Upper lobe of right lung (tissue), 1 donor: ENCODE data around the gene TMEM63B. TPM values are rescaled to one million over a fixed set of nuclear protein-coding genes. Genes with fewer than 3 reads are reported as not detected.

Experiments
- ATAC-seq: fragments of 200-7000 bp; cut with Tn5 transposase; one replicate; pipeline ENCODE4 v1.9.1; 2020; ENCODE audit warnings: mild to moderate bottlenecking, moderate library complexity
- DNase-seq: peaks from one replicate; pipeline ENCODE4 v3.0.0-alpha.2; 2020
- H3K27ac ChIP-seq: fragments of 200-600 bp; one replicate; pipeline ENCODE4 v1.8.0; 2022
- H3K27me3 ChIP-seq: fragments of 200-600 bp; one replicate; pipeline ENCODE4 v1.8.0; 2022; ENCODE audit warnings: mild to moderate bottlenecking
- H3K36me3 ChIP-seq: fragments of 200-600 bp; one replicate; pipeline ENCODE4 v1.8.0; 2022
- H3K4me1 ChIP-seq: fragments of 200-600 bp; one replicate; pipeline ENCODE4 v1.8.0; 2022
- H3K4me3 ChIP-seq: fragments of 200-600 bp; one replicate; pipeline ENCODE4 v1.8.0; 2022; ENCODE audit warnings: mild to moderate bottlenecking
- H3K9me3 ChIP-seq: fragments of 200-600 bp; one replicate; pipeline ENCODE4 v1.8.0; 2022
- intact Hi-C: fragments of 100-400 bp; cut with DNase I; formaldehyde crosslinking; loops from one replicate; pipeline ENCODE4 v1.11.0; 2022
- total RNA-seq: library from RNA; stranded (reverse); fragmentation: NEBNext Ultra II Directional; extraction: Animal tissue kit (Norgen Biotek cat#: 25700); gene quantifications from one replicate; pipeline ENCODE4 v1.2.1, GENCODE V29; 2021
- TF ChIP-seq, protein P1 (sequence below): fragments of 200-600 bp; IDR thresholded peaks from one replicate; pipeline ENCODE4 v1.8.0; 2022; ENCODE audit warnings: antibody characterized with exemption
- donor health status: DM: no; HTN: yes; CAD: no; lungs with severe emphysema.

Gene TMEM63B
- total RNA-seq, 1 donor from 2014 or later = 119 TPM

DNA sequence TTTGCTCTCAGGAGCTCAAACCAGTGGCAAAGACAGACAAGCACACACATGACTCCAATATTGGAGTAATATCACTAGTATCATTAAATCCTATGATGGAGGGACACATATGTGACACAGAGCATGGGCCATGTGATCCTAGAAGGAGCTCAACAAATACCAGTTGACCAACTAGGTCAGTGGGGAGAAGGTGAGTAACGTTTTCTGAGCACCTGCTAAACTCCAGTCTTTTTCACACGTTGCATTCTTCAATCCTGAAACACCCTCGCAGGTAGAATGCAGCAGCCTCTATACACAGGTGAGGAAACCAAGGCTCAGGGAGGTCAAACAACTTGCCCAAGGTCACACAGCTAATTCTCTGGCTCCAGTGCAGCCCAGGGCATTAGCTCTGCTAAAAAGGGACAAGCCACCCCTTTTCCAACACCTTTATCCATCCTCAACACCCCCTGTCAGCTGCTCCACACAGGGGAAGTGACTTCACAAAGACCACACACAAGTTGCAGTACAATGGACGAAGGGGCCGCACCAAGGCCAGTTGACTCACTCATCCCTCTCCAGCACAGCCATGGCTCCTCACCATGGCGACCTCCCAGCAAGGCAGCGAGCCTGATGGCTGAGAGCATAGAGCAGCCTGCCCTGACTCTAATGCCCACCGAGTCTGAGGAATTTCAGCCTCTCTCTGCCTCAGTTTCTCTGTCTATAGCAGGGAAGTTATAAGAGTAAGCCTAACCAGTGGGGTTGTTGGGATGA, 35.7 kb downstream of the TMEM63B start:
- intact Hi-C loops = no loop called here

DNA sequence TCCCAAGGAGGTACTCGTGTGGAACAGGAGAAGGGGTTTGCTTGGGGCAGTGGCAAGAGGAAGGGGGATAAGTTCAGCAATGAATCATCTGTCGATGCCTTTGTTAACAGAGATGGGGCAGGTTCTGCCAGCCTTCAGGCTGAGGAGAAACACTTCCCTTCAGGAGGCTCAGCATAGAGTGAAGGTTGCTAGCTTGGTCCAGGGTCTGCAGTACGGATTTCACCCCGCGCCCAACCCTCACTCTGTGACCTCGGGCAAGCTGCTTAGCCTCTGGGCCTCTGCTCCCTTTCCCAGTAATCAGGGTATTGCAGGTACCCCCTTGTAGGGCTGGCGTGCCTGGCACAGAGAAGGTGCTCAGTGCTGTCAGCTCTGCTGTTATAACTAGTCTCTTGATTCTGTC, 38.8 kb downstream of the TMEM63B start:
- Histone ChIP-seq H3K4me1 (no peaks in the 10 kb centered on the region), H3K36me3 (no peaks in the 10 kb centered on the region), H3K4me3 (no peak overlapping the region), H3K27ac (no peak overlapping the region), H3K27me3 (peaks cover 5% of the 10 kb centered on the region), H3K9me3 (no peaks in the 10 kb centered on the region)
- ATAC-seq (no peak), DNase-seq (no peak)
- intact Hi-C loops = no loop called here
- TF ChIP-seq, protein P1, sequence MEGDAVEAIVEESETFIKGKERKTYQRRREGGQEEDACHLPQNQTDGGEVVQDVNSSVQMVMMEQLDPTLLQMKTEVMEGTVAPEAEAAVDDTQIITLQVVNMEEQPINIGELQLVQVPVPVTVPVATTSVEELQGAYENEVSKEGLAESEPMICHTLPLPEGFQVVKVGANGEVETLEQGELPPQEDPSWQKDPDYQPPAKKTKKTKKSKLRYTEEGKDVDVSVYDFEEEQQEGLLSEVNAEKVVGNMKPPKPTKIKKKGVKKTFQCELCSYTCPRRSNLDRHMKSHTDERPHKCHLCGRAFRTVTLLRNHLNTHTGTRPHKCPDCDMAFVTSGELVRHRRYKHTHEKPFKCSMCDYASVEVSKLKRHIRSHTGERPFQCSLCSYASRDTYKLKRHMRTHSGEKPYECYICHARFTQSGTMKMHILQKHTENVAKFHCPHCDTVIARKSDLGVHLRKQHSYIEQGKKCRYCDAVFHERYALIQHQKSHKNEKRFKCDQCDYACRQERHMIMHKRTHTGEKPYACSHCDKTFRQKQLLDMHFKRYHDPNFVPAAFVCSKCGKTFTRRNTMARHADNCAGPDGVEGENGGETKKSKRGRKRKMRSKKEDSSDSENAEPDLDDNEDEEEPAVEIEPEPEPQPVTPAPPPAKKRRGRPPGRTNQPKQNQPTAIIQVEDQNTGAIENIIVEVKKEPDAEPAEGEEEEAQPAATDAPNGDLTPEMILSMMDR = no peak

More for the DNA sequence above, 35.7 kb downstream of the TMEM63B start:
- H3K27ac ChIP-seq = no peak overlapping the region
- ATAC-seq (no peak), DNase-seq (no peak)
- no peaks in the 10 kb centered on the region for H3K36me3 ChIP-seq
- no peaks in the 10 kb centered on the region for H3K9me3 ChIP-seq
- H3K4me3 ChIP-seq = no peak overlapping the region
- H3K4me1 ChIP-seq = no peaks in the 10 kb centered on the region
- H3K27me3 ChIP-seq = peaks cover 5% of the 10 kb centered on the region
- TF ChIP-seq, protein P1 = no peak

DNA sequence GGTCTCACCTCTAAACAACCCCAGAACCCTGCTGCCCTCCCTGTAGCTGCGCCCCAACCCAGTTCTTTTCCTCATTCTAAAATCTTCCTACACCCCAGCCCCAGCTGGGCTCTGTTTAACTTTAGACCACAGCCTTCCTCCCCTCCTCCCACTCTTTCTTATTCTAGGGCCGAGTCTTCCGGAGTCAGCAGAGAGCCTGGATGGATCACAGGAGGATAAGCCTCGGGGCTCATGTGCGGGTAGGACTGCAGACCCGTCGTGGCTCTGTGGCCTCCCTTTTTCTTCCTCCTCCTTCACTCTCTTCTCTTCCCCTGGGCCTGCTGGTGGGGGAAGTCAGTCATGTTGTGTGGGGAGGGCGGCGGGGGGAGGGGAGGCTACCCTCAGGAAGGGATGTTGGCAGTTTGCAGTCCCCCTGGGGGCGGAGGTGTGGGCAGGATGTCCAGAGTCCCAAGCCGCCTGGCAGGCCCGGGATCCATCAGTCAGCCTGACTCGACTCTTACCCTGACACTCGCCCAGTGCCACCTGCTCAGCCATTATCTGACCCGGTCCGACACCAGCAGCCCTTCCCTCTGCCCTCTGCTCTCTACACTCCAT, 39.3 kb downstream of the TMEM63B start:
- ATAC-seq (no peak), DNase-seq (no peak)
- no peaks in the 10 kb centered on the region for H3K36me3 ChIP-seq
- intact Hi-C loops = no loop called here
- H3K27ac ChIP-seq = no peak overlapping the region
- peaks cover 5% of the 10 kb centered on the region for H3K27me3 ChIP-seq
- H3K9me3 ChIP-seq = no peaks in the 10 kb centered on the region
- H3K4me3 ChIP-seq = no peak overlapping the region
- TF ChIP-seq, protein P1 = no peak
- no peaks in the 10 kb centered on the region for H3K4me1 ChIP-seq

DNA sequence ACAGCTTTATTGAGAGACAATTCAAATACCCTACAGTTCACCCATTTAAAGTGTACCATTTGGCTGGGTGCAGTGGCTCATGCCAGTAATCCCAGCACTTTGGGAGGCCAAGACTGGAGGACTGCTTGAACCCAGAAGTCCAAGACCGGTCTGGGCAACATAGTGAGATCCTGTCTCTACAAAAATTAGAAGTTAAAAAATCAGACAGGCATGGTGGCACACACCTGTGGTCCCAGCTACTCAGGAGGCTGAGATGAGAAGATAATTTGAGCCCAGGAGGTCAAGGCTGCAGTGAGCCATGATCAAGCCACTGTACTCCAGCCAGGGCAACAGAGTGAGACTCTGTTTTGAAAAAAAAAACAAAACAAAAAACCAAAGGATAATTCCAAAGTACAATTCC, 40.2 kb downstream of the TMEM63B start:
- intact Hi-C loops = no loop called here
- H3K27ac ChIP-seq = no peak overlapping the region
- H3K9me3 ChIP-seq = no peaks in the 10 kb centered on the region
- ATAC-seq = no peak
- no peaks in the 10 kb centered on the region for H3K36me3 ChIP-seq
- H3K4me3 ChIP-seq = no peak overlapping the region
- TF ChIP-seq, protein P1 = no peak
- H3K4me1 ChIP-seq = no peaks in the 10 kb centered on the region
- peaks cover 3% of the 10 kb centered on the region for H3K27me3 ChIP-seq
- DNase-seq = no peak

DNA sequence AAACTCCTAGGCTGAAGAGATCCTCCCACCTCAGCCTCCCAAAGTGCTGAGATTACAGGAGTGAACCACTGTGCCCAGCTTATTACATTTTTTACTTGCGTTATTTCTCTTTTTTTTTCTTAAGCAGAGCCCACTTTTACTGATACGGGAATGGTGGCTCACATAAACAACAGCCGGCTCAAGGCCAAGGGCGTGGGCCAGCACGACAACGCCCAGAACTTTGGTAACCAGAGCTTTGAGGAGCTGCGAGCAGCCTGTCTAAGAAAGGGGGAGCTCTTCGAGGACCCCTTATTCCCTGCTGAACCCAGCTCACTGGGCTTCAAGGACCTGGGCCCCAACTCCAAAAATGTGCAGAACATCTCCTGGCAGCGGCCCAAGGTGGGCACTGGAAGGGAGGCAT, 41.8 kb downstream of the TMEM63B start:
- H3K9me3 ChIP-seq = no peaks in the 10 kb centered on the region
- H3K4me3 ChIP-seq = no peak overlapping the region
- no peak for ATAC-seq
- intact Hi-C loops = no loop called here
- H3K4me1 ChIP-seq = peaks cover 5% of the 10 kb centered on the region
- no peaks in the 10 kb centered on the region for H3K27me3 ChIP-seq
- TF ChIP-seq, protein P1 = no peak
- no peaks in the 10 kb centered on the region for H3K36me3 ChIP-seq
- no peak overlapping the region for H3K27ac ChIP-seq
- DNase-seq = no peak
